ENCODE data around the gene GALNT2.

DNA sequence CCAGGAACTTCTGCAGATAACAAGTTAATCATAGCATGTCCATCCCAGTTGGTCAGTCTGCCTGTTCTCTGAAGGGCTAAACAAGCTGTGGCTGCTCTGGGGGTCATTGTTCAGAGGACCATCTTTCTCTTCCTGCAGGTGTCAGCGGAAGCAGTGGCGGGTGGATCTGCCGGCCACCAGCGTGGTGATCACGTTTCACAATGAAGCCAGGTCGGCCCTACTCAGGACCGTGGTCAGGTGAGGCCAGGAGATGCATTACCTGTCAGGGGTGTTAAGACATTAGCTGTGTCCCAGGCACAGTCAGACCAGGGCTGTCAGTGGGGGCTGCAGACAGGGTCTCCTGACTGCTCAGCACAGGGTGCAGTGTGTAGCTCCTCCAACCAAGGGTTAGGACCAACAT is 168.8 kb downstream of the GALNT2 start:
- TF ChIP-seq EP300 (IDR thresholded peaks at IDR 0.05) = no peak
- TF ChIP-seq CTCF (IDR thresholded peaks at IDR 0.05) = no peak
- no peak for TF ChIP-seq POLR2A (IDR thresholded peaks at IDR 0.05)
- no peak for TF ChIP-seq POLR2AphosphoS5 (IDR thresholded peaks at IDR 0.05)
